Lower lobe of right lung (tissue), 2 donors: ENCODE data around the gene HIPK2. TPM values are rescaled to one million over a fixed set of nuclear protein-coding genes. Genes with fewer than 3 reads are reported as not detected.

ENCODE experiments used
- ATAC-seq, 2 donors: fragments of 200-7000 bp; cut with Tn5 transposase; one replicate each; pipeline ENCODE4 v1.9.1; 2020 to 2022; ENCODE audit warnings: mild to moderate bottlenecking in 2 of 2, moderate library complexity in 2 of 2
- DNase-seq: peaks from one replicate; pipeline ENCODE4 v3.0.0-alpha.2; 2020
- H3K27ac ChIP-seq: fragments of 200-600 bp; one replicate; pipeline ENCODE4 v1.8.0; 2022
- H3K27me3 ChIP-seq: fragments of 200-600 bp; one replicate; pipeline ENCODE4 v1.8.0; 2022; ENCODE audit warnings: low read depth
- H3K36me3 ChIP-seq: fragments of 200-600 bp; one replicate; pipeline ENCODE4 v1.8.0; 2022; ENCODE audit warnings: mild to moderate bottlenecking
- H3K4me1 ChIP-seq: fragments of 200-600 bp; one replicate; pipeline ENCODE4 v1.8.0; 2022
- H3K4me3 ChIP-seq: fragments of 200-600 bp; one replicate; pipeline ENCODE4 v1.8.0; 2022; ENCODE audit warnings: mild to moderate bottlenecking
- H3K9me3 ChIP-seq: fragments of 200-600 bp; one replicate; pipeline ENCODE4 v1.8.0; 2022
- CTCF ChIP-seq: fragments of 200-600 bp; IDR thresholded peaks from one replicate; pipeline ENCODE4 v1.8.0; 2022; ENCODE audit warnings: antibody characterized with exemption, mild to moderate bottlenecking
- intact Hi-C: fragments of 100-400 bp; cut with DNase I; formaldehyde crosslinking; loops from one replicate; pipeline ENCODE4 v1.11.0; 2022
- total RNA-seq: library from RNA; stranded (reverse); fragmentation: NEBNext Ultra II Directional; extraction: Animal tissue kit (Norgen Biotek cat#: 25700); gene quantifications from one replicate; pipeline ENCODE4 v1.2.1, GENCODE V29; 2021
- donor health status: DM: no; HTN: yes; CAD: no; lungs with severe emphysema.

Gene HIPK2
- total RNA-seq, 1 donor from 2014 or later, result 81.0 TPM

DNA sequence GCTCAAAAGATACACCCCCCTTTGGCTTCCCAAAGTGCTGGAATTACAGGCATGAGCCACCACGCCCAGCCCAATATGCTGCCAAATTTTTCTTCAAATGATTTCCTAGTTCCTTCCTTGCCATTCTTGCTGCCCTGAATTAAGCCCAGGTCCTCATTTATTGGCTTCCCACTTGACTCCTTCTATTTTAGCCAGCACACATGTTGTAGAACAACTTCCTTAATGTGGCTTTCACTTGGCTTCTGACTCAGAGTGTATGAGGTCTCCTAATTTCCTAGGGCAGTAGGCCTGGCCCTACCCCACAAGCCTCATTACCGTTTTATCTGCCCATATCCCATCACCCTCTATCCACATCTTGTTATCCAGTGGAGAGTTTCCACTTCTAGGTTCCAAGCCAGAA, 21.8 kb upstream of the HIPK2 start:
- peak; percentile 74 to 85 for ATAC-seq
- intact Hi-C loops, result no loop called here
- TF ChIP-seq CTCF, result no peak
- Histone ChIP-seq H3K9me3 (no peaks in the 10 kb centered on the region), H3K27ac (no peak overlapping the region), H3K27me3 (no peaks in the 10 kb centered on the region), H3K4me3 (no peak overlapping the region), H3K36me3 (no peaks in the 10 kb centered on the region), H3K4me1 (no peaks in the 10 kb centered on the region)
- no peak for DNase-seq

GRCh38 chr7:139798892-139799291, 21.1 kb upstream of the HIPK2 start:
- Histone ChIP-seq H3K9me3 (no peaks in the 10 kb centered on the region), H3K27ac (no peak overlapping the region), H3K4me3 (no peak overlapping the region), H3K36me3 (no peaks in the 10 kb centered on the region), H3K27me3 (no peaks in the 10 kb centered on the region), H3K4me1 (no peaks in the 10 kb centered on the region)
- DNase-seq (no peak), ATAC-seq (no peak)
- no peak for TF ChIP-seq CTCF
- intact Hi-C loops, result no loop called here

DNA sequence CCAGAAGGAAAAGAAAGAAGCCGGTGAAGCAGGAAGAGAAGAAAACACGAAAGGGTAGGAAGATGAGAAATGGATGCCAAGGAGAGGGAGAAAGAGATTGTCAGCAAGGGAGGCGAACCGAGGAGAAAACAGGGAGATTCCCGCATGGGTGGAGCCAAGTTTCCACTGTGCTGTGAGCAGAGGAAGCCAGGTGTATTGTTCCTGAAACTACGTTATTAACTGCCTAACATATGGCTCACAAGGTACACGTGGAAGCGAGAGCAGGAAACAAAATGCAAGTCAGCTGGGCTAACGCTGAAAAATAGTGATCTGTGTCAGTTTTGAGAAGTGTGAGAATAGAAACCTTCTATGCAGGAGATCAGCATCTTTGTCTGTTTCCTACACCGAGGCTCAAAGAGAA, 20.4 kb upstream of the HIPK2 start:
- no peak for ATAC-seq
- no peak overlapping the region for H3K27ac ChIP-seq
- H3K36me3 ChIP-seq, result no peaks in the 10 kb centered on the region
- no peak for TF ChIP-seq CTCF
- no peaks in the 10 kb centered on the region for H3K27me3 ChIP-seq
- no peaks in the 10 kb centered on the region for H3K4me1 ChIP-seq
- H3K4me3 ChIP-seq, result no peak overlapping the region
- DNase-seq, result no peak
- intact Hi-C loops, result no loop called here
- H3K9me3 ChIP-seq, result no peaks in the 10 kb centered on the region

GRCh38 chr7:139797607-139798006, 19.8 kb upstream of the HIPK2 start:
- Histone ChIP-seq H3K4me3 (no peak overlapping the region), H3K4me1 (no peaks in the 10 kb centered on the region), H3K9me3 (no peaks in the 10 kb centered on the region), H3K27ac (no peak overlapping the region), H3K36me3 (no peaks in the 10 kb centered on the region), H3K27me3 (no peaks in the 10 kb centered on the region)
- no peak for ATAC-seq
- intact Hi-C loops, result no loop called here
- TF ChIP-seq CTCF, result no peak
- no peak for DNase-seq

DNA sequence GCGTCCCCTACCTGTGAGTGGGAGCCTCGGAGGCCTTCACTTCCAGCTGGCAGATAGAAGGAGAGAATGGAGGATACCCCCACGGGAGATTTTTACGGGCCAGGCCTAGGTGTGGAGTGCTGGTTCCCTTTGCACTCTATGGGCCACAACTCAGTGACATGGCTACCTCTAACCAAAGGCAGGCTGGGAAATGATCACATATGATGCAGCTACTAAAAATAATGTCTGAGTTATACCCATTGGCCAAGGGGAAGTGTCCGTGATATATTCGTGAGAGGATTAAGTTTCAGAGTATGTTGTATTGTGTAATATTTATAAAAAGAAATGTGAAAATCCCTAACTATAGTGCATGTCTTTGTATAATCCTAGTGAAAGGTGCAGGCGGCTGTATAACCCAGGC, 13.5 kb upstream of the HIPK2 start:
- Histone ChIP-seq H3K4me1 (no peaks in the 10 kb centered on the region), H3K27me3 (no peaks in the 10 kb centered on the region), H3K4me3 (no peak overlapping the region), H3K9me3 (no peaks in the 10 kb centered on the region), H3K36me3 (no peaks in the 10 kb centered on the region), H3K27ac (no peak overlapping the region)
- no peak for TF ChIP-seq CTCF
- DNase-seq, result no peak
- intact Hi-C loops, result no loop called here
- no peak for ATAC-seq

DNA sequence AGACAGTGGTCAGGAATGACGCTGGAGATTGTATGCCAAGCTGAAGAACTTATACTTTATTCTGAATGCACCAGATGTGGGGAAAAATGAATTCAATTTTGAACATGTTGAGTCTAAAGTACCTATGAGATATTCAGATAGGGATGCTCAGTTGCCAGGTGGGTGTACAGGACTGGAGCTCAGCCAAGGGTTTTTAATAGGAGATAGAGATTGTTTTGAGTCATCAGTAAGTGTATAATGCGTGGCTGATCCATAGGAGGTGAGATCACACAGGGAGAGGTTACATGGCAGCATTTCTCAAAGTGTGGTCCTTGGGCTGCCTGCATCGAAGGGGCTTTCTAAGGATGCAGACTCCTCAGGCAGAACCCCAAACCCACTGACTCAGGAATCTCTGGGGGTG, 6.8 kb upstream of the HIPK2 start:
- Histone ChIP-seq H3K27ac (no peak overlapping the region), H3K4me3 (no peak overlapping the region), H3K9me3 (no peaks in the 10 kb centered on the region), H3K36me3 (no peaks in the 10 kb centered on the region), H3K4me1 (peaks cover 6% of the 10 kb centered on the region), H3K27me3 (no peaks in the 10 kb centered on the region)
- no peak for DNase-seq
- no peak for ATAC-seq
- no peak for TF ChIP-seq CTCF
- intact Hi-C loops, result no loop called here
